ENCODE measurements around the gene ERG. TPM values are rescaled to one million over a fixed set of nuclear protein-coding genes. Genes with fewer than 3 reads are reported as not detected.

Gene ERG
- total RNA-seq, 1 donor from 2014 or later, result 6.8 TPM

- no peak overlapping the region for H3K27ac Mint-ChIP-seq
- no peak for DNase-seq (ENCODE audit: extremely low spot score, unreplicated experiment)
- peaks cover 7% of the 10 kb centered on the region for H3K36me3 Mint-ChIP-seq
- peaks cover 18% of the 10 kb centered on the region for H3K4me1 Mint-ChIP-seq (ENCODE audit: unreplicated experiment)
- no peaks in the 10 kb centered on the region for H3K9me3 Mint-ChIP-seq
- H3K27me3 Mint-ChIP-seq, result peaks cover 8% of the 10 kb centered on the region
- no peak for TF ChIP-seq CTCF (conservative IDR thresholded peaks at IDR 0.05)
- H3K4me3 Mint-ChIP-seq, result no peak overlapping the region
These were observed 28.6 kb downstream of the ERG start for GRCh38 chr21:38469642-38470041.

GRCh38 chr21:38468989-38469388 lies 29.3 kb downstream of the ERG start:
- no peak for TF ChIP-seq CTCF (conservative IDR thresholded peaks at IDR 0.05)
- DNase-seq (ENCODE audit: extremely low spot score, unreplicated experiment), result no peak
- no peaks in the 10 kb centered on the region for H3K9me3 Mint-ChIP-seq

GRCh38 chr21:38467911-38468310 lies 30.4 kb downstream of the ERG start:
- DNase-seq (ENCODE audit: extremely low spot score, unreplicated experiment), result no peak
- no peak overlapping the region for H3K4me3 Mint-ChIP-seq
- no peak overlapping the region for H3K27ac Mint-ChIP-seq
- peaks cover 7% of the 10 kb centered on the region for H3K36me3 Mint-ChIP-seq
- no peak for TF ChIP-seq CTCF (conservative IDR thresholded peaks at IDR 0.05)
- peaks cover 7% of the 10 kb centered on the region for H3K4me1 Mint-ChIP-seq (ENCODE audit: unreplicated experiment)
- H3K27me3 Mint-ChIP-seq, result peaks cover 8% of the 10 kb centered on the region
- H3K9me3 Mint-ChIP-seq, result no peaks in the 10 kb centered on the region

More at GRCh38 chr21:38468989-38469388, 29.3 kb downstream of the ERG start:
- Mint-ChIP-seq H3K4me1 (ENCODE audit: unreplicated experiment) (peaks cover 13% of the 10 kb centered on the region), H3K36me3 (peaks cover 7% of the 10 kb centered on the region), H3K27ac (no peak overlapping the region), H3K27me3 (peaks cover 8% of the 10 kb centered on the region), H3K4me3 (no peak overlapping the region)

- H3K27ac Mint-ChIP-seq, result no peak overlapping the region
- H3K4me1 Mint-ChIP-seq (ENCODE audit: unreplicated experiment), result peaks cover 7% of the 10 kb centered on the region
- H3K27me3 Mint-ChIP-seq, result peaks cover 8% of the 10 kb centered on the region
- TF ChIP-seq CTCF (conservative IDR thresholded peaks at IDR 0.05), result no peak
- DNase-seq (ENCODE audit: extremely low spot score, unreplicated experiment), result no peak
- H3K4me3 Mint-ChIP-seq, result no peak overlapping the region
- no peaks in the 10 kb centered on the region for H3K9me3 Mint-ChIP-seq
- H3K36me3 Mint-ChIP-seq, result peaks cover 7% of the 10 kb centered on the region
These were observed 30.9 kb downstream of the ERG start for GRCh38 chr21:38467374-38467773.

GRCh38 chr21:38460171-38460742 lies 38.0 kb downstream of the ERG start:
- no peak overlapping the region for H3K27ac Mint-ChIP-seq
- no peak overlapping the region for H3K4me3 Mint-ChIP-seq
- no peak for DNase-seq (ENCODE audit: extremely low spot score, unreplicated experiment)
- H3K9me3 Mint-ChIP-seq, result no peaks in the 10 kb centered on the region
- no peak for TF ChIP-seq CTCF (conservative IDR thresholded peaks at IDR 0.05)
- peaks cover 8% of the 10 kb centered on the region for H3K4me1 Mint-ChIP-seq (ENCODE audit: unreplicated experiment)
- H3K27me3 Mint-ChIP-seq, result no peaks in the 10 kb centered on the region
- peaks cover 4% of the 10 kb centered on the region for H3K36me3 Mint-ChIP-seq

- Mint-ChIP-seq H3K9me3 (no peaks in the 10 kb centered on the region), H3K27ac (no peak overlapping the region), H3K4me3 (no peak overlapping the region), H3K4me1 (ENCODE audit: unreplicated experiment) (peaks cover 8% of the 10 kb centered on the region), H3K27me3 (no peaks in the 10 kb centered on the region), H3K36me3 (no peaks in the 10 kb centered on the region)
- DNase-seq (ENCODE audit: extremely low spot score, unreplicated experiment), result no peak
- TF ChIP-seq CTCF (conservative IDR thresholded peaks at IDR 0.05), result no peak
These were observed 38.8 kb downstream of the ERG start for GRCh38 chr21:38459490-38459889.
